DOHH2 (cell line): Measurements from ENCODE around the gene ABI3.

Source experiments
- H3F3A ChIP-seq: fragments of 200-600 bp; sonication (generic), shearing (Covaris generic); 2 replicates; pipeline ENCODE4 v1.6.0; 2016; ENCODE audit warnings: antibody characterized with exemption, mild to moderate bottlenecking; ENCODE audit not compliant: control insufficient read depth, insufficient read depth
- H3K27ac ChIP-seq: fragments of 200-600 bp; sonication (generic); 2 replicates; pipeline ENCODE4 v1.5.1; 2014; ENCODE audit warnings: low read depth, mild to moderate bottlenecking, low read length, moderate library complexity
- H3K27me3 ChIP-seq: fragments of 200-600 bp; sonication (generic); 2 replicates; pipeline ENCODE4 v1.6.1; 2014; ENCODE audit warnings: mild to moderate bottlenecking, low read length, mixed read lengths; ENCODE audit not compliant: control insufficient read depth
- H3K36me3 ChIP-seq: fragments of 200-600 bp; sonication (generic); 2 replicates; pipeline ENCODE4 v1.6.1; 2014; ENCODE audit warnings: mild to moderate bottlenecking, low read length, moderate library complexity, mixed read lengths; ENCODE audit not compliant: control insufficient read depth
- H3K4me1 ChIP-seq: fragments of 200-600 bp; sonication (generic); 2 replicates; pipeline ENCODE4 v1.6.1; 2014; ENCODE audit warnings: mild to moderate bottlenecking, low read length, mixed read lengths; ENCODE audit not compliant: control insufficient read depth
- H3K4me2 ChIP-seq: fragments of 200-600 bp; sonication (generic); 2 replicates; pipeline ENCODE4 v1.6.0; 2014; ENCODE audit warnings: mild to moderate bottlenecking, low read length, moderate library complexity
- H3K4me3 ChIP-seq: fragments of 200-600 bp; sonication (generic); 2 replicates; pipeline ENCODE4 v1.5.1; 2014; ENCODE audit warnings: mild to moderate bottlenecking, low read length, mixed read lengths
- H3K79me2 ChIP-seq: fragments of 200-600 bp; sonication (generic); 2 replicates; pipeline ENCODE4 v1.6.1; 2014; ENCODE audit warnings: mild to moderate bottlenecking, low read length, mixed read lengths; ENCODE audit not compliant: control insufficient read depth
- H3K9me2 ChIP-seq: fragments of 200-600 bp; sonication (generic); replicated peaks from 2 replicates; pipeline ENCODE4 v1.6.1; 2014; ENCODE audit warnings: mild to moderate bottlenecking, low read length, mixed read lengths; ENCODE audit not compliant: control insufficient read depth
- H3K9me3 ChIP-seq: fragments of 200-600 bp; sonication (generic); 2 replicates; pipeline ENCODE4 v1.6.1; 2014; ENCODE audit warnings: antibody characterized with exemption, low read length, mixed read lengths; ENCODE audit not compliant: control insufficient read depth, insufficient read depth
- H4K20me1 ChIP-seq: fragments of 200-600 bp; sonication (generic); 2 replicates; pipeline ENCODE4 v1.6.0; 2014; ENCODE audit warnings: low read depth, mild to moderate bottlenecking, antibody characterized with exemption, low read length, moderate library complexity; ENCODE audit not compliant: control insufficient read depth, insufficient read depth
- CTCF ChIP-seq: fragments of 200-600 bp; sonication (generic); IDR thresholded peaks from one replicate; pipeline ENCODE4 v1.5.1; 2014; ENCODE audit warnings: antibody characterized with exemption, mild to moderate bottlenecking, low read depth, low read length; ENCODE audit not compliant: poor library complexity, severe bottlenecking
- EZH2phosphoT487 ChIP-seq: fragments of 200-600 bp; sonication (generic); IDR thresholded peaks from 2 replicates; pipeline ENCODE4 v1.6.1; 2017; ENCODE audit warnings: borderline replicate concordance, mild to moderate bottlenecking, antibody characterized with exemption, low read length, moderate library complexity, mixed read lengths

Gene ABI3

GRCh38 chr17:49249292-49249794 is 38.8 kb downstream of the ABI3 start:
- H4K20me1 ChIP-seq, result no peaks in the 10 kb centered on the region
- H3K27ac ChIP-seq, result no peak overlapping the region
- no peaks in the 10 kb centered on the region for H3K79me2 ChIP-seq
- H3K4me3 ChIP-seq, result no peak overlapping the region
- no peaks in the 10 kb centered on the region for H3F3A ChIP-seq
- peaks cover 24% of the 10 kb centered on the region for H3K27me3 ChIP-seq
- no peaks in the 10 kb centered on the region for H3K9me2 ChIP-seq
- no peaks in the 10 kb centered on the region for H3K9me3 ChIP-seq
- peak overlapping the region; percentile 39 for H3K4me2 ChIP-seq
- H3K4me1 ChIP-seq, result peaks cover 18% of the 10 kb centered on the region
- H3K36me3 ChIP-seq, result no peaks in the 10 kb centered on the region
- TF ChIP-seq EZH2phosphoT487 (no peak), CTCF (no peak)

- no peak overlapping the region for H3K4me3 ChIP-seq
These were observed 39.5 kb downstream of the ABI3 start for GRCh38 chr17:49249890-49250522.

GRCh38 chr17:49252148-49252695 is 41.7 kb downstream of the ABI3 start:
- Histone ChIP-seq H3K27me3 (peaks cover 22% of the 10 kb centered on the region), H3K9me3 (no peaks in the 10 kb centered on the region), H3K4me1 (peaks cover 18% of the 10 kb centered on the region), H3K9me2 (no peaks in the 10 kb centered on the region), H3K79me2 (no peaks in the 10 kb centered on the region), H3K4me3 (no peak overlapping the region), H3F3A (no peaks in the 10 kb centered on the region), H3K4me2 (no peak overlapping the region), H4K20me1 (no peaks in the 10 kb centered on the region), H3K36me3 (no peaks in the 10 kb centered on the region), H3K27ac (no peak overlapping the region)
- no peak for TF ChIP-seq CTCF
- TF ChIP-seq EZH2phosphoT487, result no peak

More at GRCh38 chr17:49249890-49250522, 39.5 kb downstream of the ABI3 start:
- Histone ChIP-seq H3K27ac (no peak overlapping the region), H3K27me3 (peaks cover 24% of the 10 kb centered on the region), H3K4me2 (peak overlapping the region; percentile 39; the same call in 1 of the 2 replicates), H3F3A (no peaks in the 10 kb centered on the region), H3K4me1 (peaks cover 18% of the 10 kb centered on the region), H4K20me1 (no peaks in the 10 kb centered on the region), H3K79me2 (no peaks in the 10 kb centered on the region), H3K9me3 (no peaks in the 10 kb centered on the region), H3K36me3 (no peaks in the 10 kb centered on the region), H3K9me2 (no peaks in the 10 kb centered on the region)
- no peak for TF ChIP-seq CTCF
- no peak for TF ChIP-seq EZH2phosphoT487
